LNCAP (cell line): ENCODE data around the gene JPT2.

Experiments
- CTCF ChIP-seq: fragments of 450-650 bp; IDR thresholded peaks from 2 replicates; pipeline ENCODE4 v1.5.1; 2017; ENCODE audit warnings: mild to moderate bottlenecking

The JPT2 gene

GRCh38 chr16:1678500-1679098 is 520 bp downstream of the JPT2 start:
- no peak for TF ChIP-seq CTCF

- TF ChIP-seq CTCF = no peak
These were observed 2.3 kb downstream of the JPT2 start for GRCh38 chr16:1680361-1680760.

DNA sequence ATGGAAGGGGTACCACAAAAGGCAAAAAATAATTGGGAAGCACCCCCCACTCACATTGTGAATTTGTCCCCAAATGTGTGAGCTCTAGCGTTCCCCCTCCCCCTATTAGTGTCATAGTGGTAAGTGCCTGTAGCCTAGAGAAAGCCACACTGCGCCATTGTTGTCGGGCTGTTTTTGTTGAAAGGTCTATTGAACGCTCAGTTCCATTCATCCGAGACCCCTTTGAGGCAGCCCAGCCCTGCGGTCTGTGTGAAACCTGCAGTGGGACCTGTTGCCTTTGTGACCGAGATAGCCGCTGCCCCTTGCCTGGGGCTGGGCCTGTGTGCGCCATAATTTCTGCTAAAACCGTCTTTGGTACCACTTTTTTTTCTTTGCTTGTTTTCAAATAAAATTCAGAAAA is 3.0 kb downstream of the JPT2 start:
- TF ChIP-seq CTCF = no peak

DNA sequence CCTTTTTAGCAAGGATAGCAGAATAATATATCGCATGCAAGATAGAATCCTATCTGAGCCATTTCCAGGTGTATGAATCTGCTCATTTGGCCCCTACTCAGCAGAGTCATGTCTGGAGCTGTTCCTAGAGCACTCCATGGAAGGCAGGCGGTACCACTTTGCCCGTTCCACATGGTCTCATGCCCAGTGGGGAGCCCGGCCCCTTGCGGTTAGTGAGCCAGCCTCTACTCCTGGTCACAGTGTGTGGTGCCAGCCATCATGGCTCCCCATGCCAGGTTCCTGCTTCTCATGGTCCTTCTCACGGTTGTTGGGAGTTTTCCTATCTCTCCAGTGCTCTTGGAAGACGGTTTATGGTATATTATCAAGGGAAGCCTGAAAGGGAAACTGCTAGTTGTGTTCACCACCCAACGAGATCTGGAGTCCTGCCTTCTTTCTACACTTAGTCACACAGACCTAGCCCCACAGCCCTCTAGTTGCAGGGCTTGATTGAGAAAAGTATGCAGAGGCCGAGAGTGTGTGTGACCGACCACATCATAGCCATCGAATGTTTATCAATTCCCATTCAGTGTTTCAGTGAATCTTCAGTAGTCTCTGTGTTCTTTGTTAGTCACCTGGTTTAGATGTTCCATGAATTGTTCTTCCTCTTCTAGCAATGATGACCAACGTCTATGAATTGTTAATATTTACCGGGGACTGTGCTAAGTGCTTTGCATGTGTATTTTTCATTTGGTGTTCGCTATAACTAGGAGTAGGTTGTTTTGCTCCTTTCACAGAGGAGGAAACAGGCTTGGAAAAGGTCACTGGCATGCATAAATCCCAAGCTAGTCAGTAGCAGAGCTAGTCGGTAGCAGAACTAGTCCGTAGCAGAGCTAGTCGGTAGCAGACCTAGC is 9.6 kb downstream of the JPT2 start:
- TF ChIP-seq CTCF = no peak

- no peak for TF ChIP-seq CTCF
These were observed 10.9 kb downstream of the JPT2 start for GRCh38 chr16:1688807-1689560.

- no peak for TF ChIP-seq CTCF
These were observed 11.8 kb downstream of the JPT2 start for GRCh38 chr16:1689853-1690252.

- no peak for TF ChIP-seq CTCF
These were observed 12.7 kb downstream of the JPT2 start for GRCh38 chr16:1690810-1691209.
